HG03342 (cell line): ENCODE measurements around the gene FAM199X.
"Not testable (repeated sequence)": the region's sequence is repeated elsewhere in the genome, so short reads cannot be mapped to it uniquely, and the experiment has no call there.

Experiments
- ATAC-seq: cut with Tn5 transposase; IDR thresholded peaks from one replicate; pipeline ENCODE4 v1.9.1; 2021; ENCODE audit warnings: mild to moderate bottlenecking, moderate library complexity; ENCODE audit not compliant: unreplicated experiment

Gene FAM199X

DNA sequence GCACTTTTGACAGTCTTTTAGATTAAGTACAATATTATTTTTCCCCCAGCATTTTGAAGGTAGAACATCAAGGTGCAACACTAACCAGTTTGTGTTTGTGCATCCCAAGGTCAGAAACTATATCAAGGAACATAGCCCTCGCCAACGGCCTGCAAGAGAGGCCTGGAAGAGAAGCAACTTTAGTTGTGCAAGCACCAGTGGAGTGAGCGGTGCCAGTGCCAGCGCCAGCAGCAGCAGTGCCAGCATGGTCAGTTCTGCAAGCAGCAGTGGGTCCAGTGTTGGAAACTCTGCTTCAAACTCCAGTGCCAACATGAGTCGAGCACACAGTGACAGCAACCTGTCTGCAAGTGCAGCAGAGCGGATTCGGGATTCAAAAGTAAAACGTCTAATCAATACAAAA lies 21.7 kb downstream of the FAM199X start:
- no peak for ATAC-seq

GRCh38 chrX:104189837-104190236 lies 23.6 kb downstream of the FAM199X start:
- no peak for ATAC-seq

DNA sequence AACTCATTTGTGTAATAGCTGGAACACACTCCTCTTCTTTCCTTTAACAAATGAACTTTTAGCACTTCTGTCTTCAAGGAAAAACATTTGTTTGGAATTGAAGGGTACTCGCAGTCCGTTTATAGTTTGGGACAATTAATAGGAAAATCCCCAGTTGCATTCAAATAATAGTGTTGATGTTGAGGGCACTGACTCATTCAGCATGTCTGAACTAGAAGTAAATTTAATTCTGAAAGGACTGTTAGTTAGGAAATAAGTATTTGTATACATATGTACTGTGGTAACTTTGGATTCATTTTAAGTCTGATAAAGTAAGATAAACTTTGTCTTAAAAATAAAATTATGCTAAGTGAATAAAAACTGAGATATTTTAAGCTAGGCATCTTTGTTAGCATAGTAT lies 27.2 kb downstream of the FAM199X start:
- ATAC-seq, result no peak

GRCh38 chrX:104195013-104195412 lies 28.8 kb downstream of the FAM199X start:
- no peak for ATAC-seq

DNA sequence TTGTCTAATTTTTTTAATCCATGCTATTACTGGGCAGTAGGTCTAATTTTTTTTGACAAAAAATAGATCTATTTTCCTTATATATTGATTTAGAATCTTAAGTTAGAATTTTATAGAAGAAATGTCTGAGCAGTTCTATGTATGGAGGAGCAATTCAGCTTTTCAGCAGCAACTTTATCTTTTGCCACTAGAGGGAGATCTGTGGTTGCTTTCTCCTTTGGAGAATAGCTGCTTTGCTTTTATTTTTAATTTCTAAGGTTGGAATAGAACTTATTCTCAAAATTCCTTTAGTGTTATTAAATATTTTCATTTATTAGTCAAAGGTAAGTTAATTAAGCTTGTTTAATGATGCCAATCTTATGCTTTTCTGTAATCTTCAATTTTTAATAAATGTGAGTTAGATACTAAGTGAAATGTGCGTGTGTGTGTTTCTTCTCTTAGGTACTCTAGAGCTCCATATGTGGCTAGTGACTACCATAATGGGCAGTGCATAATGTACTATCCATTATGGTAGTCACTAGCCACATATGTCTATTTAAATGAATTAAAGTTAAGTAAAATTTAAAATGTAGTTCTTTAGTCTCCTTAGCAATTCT lies 29.3 kb downstream of the FAM199X start:
- no peak for ATAC-seq

- no peak for ATAC-seq
Measured at GRCh38 chrX:104205548-104205947, 39.3 kb downstream of the FAM199X start.

DNA sequence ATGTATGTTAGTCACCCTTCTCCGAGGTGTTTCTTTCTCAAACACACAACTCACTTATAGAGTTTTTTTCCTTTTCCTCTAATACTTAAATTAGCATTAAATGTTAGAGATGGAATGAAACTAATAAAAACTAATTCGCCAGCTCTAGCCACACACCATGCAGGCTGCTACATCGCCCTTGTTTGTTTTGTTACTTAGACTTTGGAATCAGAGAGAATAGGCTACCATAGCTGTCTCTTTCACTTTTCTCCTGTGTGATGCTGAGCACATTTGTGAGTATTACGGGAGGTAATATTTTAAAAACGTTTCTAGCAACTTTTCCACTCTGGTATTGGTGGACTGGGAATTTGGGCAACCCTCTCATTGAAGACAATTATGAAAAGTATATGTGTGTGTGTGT lies 44.9 kb downstream of the FAM199X start:
- ATAC-seq, result no peak

DNA sequence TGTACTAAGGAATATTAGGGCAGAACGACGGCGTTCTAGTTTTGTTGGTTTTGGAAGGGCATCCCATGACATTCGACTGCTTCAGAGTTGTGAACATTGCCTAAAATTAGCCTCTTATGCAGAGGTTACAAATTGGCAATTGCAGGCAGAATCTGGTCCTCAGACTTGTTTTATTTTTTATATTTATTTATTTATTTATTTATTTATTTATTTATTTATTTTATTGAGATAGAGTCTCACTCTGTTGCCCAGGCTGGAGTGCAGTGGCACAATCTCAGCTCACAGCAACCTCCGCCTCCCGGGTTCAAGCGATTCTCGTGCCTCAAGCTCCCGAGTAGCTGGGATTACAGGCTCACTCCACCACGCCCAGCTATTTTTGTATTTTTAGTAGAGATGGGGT lies 63.8 kb downstream of the FAM199X start:
- ATAC-seq, result not testable (repeated sequence)
